Measurements from ENCODE around the gene EXD1. TPM values are rescaled to one million over a fixed set of nuclear protein-coding genes. Genes with fewer than 3 reads are reported as not detected.
A peak's percentile ranks its signal among the peaks of the same experiment; 100 is the strongest.
"Not testable (repeated sequence)": the region's sequence is repeated elsewhere in the genome, so short reads cannot be mapped to it uniquely, and the experiment has no call there.

The EXD1 gene
- total RNA-seq (under 1 TPM in 1 of 2 donors, not detected in 1; 0.40 TPM), polyA plus RNA-seq (ENCODE audit: insufficient read length in 2 of 2) (under 1 TPM in 1 of 2 donors, not detected in 1; 0.26 TPM)
- long read RNA-seq, donor 1, partial matches to known transcripts: 91 of 108 reads
- long read RNA-seq, donor 1, other reads (novel, unspliced or antisense): 17 of 108 reads
- long read RNA-seq, donor 2, partial matches to known transcripts: 0 of 18 reads
- long read RNA-seq, donor 2, other reads (novel, unspliced or antisense): 18 of 18 reads
- long read RNA-seq, donor 3, partial matches to known transcripts: 11 of 24 reads
- long read RNA-seq, donor 3, other reads (novel, unspliced or antisense): 13 of 24 reads
- long read RNA-seq, donor 4, partial matches to known transcripts: 114 of 123 reads
- long read RNA-seq, donor 4, other reads (novel, unspliced or antisense): 9 of 123 reads

DNA sequence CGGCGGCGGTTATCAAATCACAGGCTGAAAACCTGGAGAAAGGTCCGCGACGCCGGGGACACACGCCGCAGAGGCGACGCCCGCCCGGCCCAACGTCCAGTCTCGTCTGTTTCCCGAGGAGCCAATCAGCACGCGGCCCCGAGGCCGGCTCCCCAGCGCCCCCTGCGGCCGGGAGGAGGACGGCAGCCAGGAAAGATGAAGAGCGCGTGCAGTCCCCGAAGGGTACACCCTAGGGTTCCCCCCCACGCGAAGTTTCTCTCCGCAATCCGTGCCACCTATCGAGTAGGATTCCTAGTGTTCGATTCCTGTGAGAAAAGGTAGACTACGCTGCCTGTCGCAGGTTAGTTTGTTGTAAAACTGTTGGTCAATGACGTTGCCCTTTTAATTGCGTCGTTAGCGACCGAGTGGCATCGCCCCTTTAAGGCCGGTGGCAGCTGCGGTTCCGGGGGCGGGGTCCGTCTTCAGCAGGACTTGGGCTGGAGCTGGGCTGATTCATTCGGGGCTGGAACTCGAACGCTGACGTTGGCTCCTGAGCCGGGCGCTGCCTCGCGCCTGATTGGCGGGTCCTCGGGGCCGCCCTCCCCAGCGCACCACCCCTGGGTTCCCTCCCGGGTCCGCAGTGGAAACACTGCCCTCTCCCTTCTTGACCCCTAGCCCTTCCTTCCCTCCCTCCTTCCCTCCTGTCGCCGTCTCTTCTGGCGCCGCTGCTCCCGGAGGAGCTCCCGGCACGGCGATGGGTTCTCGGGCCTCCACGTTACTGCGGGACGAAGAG lies at the start of gene EXD1, which contains the start of gene CHP1:
EXD1 (minus strand) TSS at position 108 of the 772 bp plus-strand sequence. CDS start 4,182 bp downstream, outside the sequence.
CHP1 (plus strand) TSS at position 619 of the 772 bp plus-strand sequence; CDS start at position 734, 115 bp downstream.
- under 1% methylated on average over 69 of the region's 72 CpGs for WGBS (ENCODE audit: insufficient coverage)
- Histone ChIP-seq H3K27ac (ENCODE audit: low read depth, low read length) (peak within 1 kb of the TSS; percentile 96), H3K9me3 (ENCODE audit: control insufficient read depth, insufficient read depth, low read length) (no peaks in the 10 kb centered on the region), H3K4me1 (ENCODE audit: control insufficient read depth, insufficient read depth, low read length) (peaks cover 11% of the 10 kb centered on the region), H3K36me3 (ENCODE audit: control insufficient read depth, insufficient read depth, low read length) (peaks cover 2% of the 10 kb centered on the region), H3K4me3 (ENCODE audit: low read depth, low read length) (peak within 1 kb of the TSS; percentile 98), H3K27me3 (ENCODE audit: control insufficient read depth, insufficient read depth, low read length) (no peaks in the 10 kb centered on the region)
- DNase-seq (ENCODE audit: low read depth in 4 of 6, low spot score in 6 of 6): peak; percentile 86 to 99 (median 92)

DNA sequence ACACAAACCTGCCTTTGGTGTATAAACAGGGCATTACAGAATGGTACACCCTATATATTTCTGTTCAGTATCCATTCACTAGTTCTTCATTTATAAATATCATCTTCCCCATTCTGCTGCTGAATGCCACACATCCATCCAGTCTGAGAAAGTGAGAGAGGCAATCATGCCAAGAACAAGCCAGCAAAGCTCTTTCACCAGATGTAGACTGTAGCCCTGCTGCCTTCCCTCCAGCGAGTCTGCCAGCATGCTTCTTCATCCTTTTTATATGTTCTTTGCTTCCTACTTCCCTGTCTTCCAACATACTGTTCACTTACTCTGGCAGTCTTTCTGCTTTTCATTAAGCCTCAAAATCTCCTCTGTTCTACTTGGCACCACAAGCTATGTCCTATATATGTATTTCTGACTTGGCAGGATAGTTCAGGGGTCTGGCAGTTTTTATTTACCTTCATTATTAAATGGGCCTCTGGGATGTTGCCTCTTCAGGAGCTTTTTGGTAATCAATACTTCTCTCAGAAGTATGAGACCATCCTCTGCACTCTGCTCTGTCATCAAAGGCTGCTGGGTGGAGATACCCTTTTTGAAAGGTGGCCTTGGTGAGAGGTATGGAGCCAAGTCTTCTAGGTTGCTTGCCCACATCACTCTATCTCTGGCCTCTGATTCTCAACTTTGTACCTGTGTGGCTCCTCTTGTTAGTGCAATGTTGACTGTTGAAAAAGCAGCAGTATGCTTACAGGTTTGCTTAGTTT lies 49.2 kb upstream of the EXD1 start:
- no peak for DNase-seq (ENCODE audit: low read depth in 4 of 6, low spot score in 6 of 6)
- Histone ChIP-seq H3K27me3 (ENCODE audit: control insufficient read depth, insufficient read depth, low read length) (no peaks in the 10 kb centered on the region), H3K27ac (ENCODE audit: low read depth, low read length) (no peak overlapping the region), H3K36me3 (ENCODE audit: control insufficient read depth, insufficient read depth, low read length) (peaks cover 33% of the 10 kb centered on the region), H3K9me3 (ENCODE audit: control insufficient read depth, insufficient read depth, low read length) (no peaks in the 10 kb centered on the region), H3K4me3 (ENCODE audit: low read depth, low read length) (no peak overlapping the region), H3K4me1 (ENCODE audit: control insufficient read depth, insufficient read depth, low read length) (peaks cover 4% of the 10 kb centered on the region)
- 89% methylated on average over 1 of the region's 1 CpG for WGBS (ENCODE audit: insufficient coverage)

- Histone ChIP-seq H3K27ac (ENCODE audit: low read depth, low read length) (no peak overlapping the region), H3K4me1 (ENCODE audit: control insufficient read depth, insufficient read depth, low read length) (peaks cover 4% of the 10 kb centered on the region), H3K4me3 (ENCODE audit: low read depth, low read length) (no peak overlapping the region), H3K27me3 (ENCODE audit: control insufficient read depth, insufficient read depth, low read length) (no peaks in the 10 kb centered on the region), H3K9me3 (ENCODE audit: control insufficient read depth, insufficient read depth, low read length) (no peaks in the 10 kb centered on the region), H3K36me3 (ENCODE audit: control insufficient read depth, insufficient read depth, low read length) (peaks cover 36% of the 10 kb centered on the region)
- no peak for DNase-seq (ENCODE audit: low read depth in 4 of 6, low spot score in 6 of 6)
- WGBS (ENCODE audit: insufficient coverage): no CpG with 5 or more reads among the region's 3 CpGs
Measured at GRCh38 chr15:41278319-41278718, 47.8 kb upstream of the EXD1 start.

- Histone ChIP-seq H3K9me3 (ENCODE audit: control insufficient read depth, insufficient read depth, low read length) (no peaks in the 10 kb centered on the region), H3K4me1 (ENCODE audit: control insufficient read depth, insufficient read depth, low read length) (no peaks in the 10 kb centered on the region), H3K27me3 (ENCODE audit: control insufficient read depth, insufficient read depth, low read length) (no peaks in the 10 kb centered on the region), H3K27ac (ENCODE audit: low read depth, low read length) (no peak overlapping the region), H3K36me3 (ENCODE audit: control insufficient read depth, insufficient read depth, low read length) (peaks cover 48% of the 10 kb centered on the region), H3K4me3 (ENCODE audit: low read depth, low read length) (no peak overlapping the region)
- DNase-seq (ENCODE audit: low read depth in 4 of 6, low spot score in 6 of 6): no peak
Measured at GRCh38 chr15:41276831-41277230, 46.3 kb upstream of the EXD1 start.

- DNase-seq (ENCODE audit: low read depth in 4 of 6, low spot score in 6 of 6): no peak
- Histone ChIP-seq H3K9me3 (ENCODE audit: control insufficient read depth, insufficient read depth, low read length) (no peaks in the 10 kb centered on the region), H3K36me3 (ENCODE audit: control insufficient read depth, insufficient read depth, low read length) (peaks cover 33% of the 10 kb centered on the region), H3K4me1 (ENCODE audit: control insufficient read depth, insufficient read depth, low read length) (no peaks in the 10 kb centered on the region), H3K4me3 (ENCODE audit: low read depth, low read length) (no peak overlapping the region), H3K27ac (ENCODE audit: low read depth, low read length) (no peak overlapping the region), H3K27me3 (ENCODE audit: control insufficient read depth, insufficient read depth, low read length) (no peaks in the 10 kb centered on the region)
- WGBS (ENCODE audit: insufficient coverage): no CpG with 5 or more reads among the region's 2 CpGs
Measured at GRCh38 chr15:41269887-41270286, 39.3 kb upstream of the EXD1 start.

GRCh38 chr15:41263891-41264351 lies 33.4 kb upstream of the EXD1 start:
- peaks cover 26% of the 10 kb centered on the region for H3K36me3 ChIP-seq (ENCODE audit: control insufficient read depth, insufficient read depth, low read length)
- H3K27ac ChIP-seq (ENCODE audit: low read depth, low read length): no peak overlapping the region
- H3K9me3 ChIP-seq (ENCODE audit: control insufficient read depth, insufficient read depth, low read length): no peaks in the 10 kb centered on the region
- H3K27me3 ChIP-seq (ENCODE audit: control insufficient read depth, insufficient read depth, low read length): no peaks in the 10 kb centered on the region
- 82% methylated on average over 2 of the region's 6 CpGs for WGBS (ENCODE audit: insufficient coverage)
- no peaks in the 10 kb centered on the region for H3K4me1 ChIP-seq (ENCODE audit: control insufficient read depth, insufficient read depth, low read length)
- no peak overlapping the region for H3K4me3 ChIP-seq (ENCODE audit: low read depth, low read length)
- DNase-seq (ENCODE audit: low read depth in 4 of 6, low spot score in 6 of 6): no peak

DNA sequence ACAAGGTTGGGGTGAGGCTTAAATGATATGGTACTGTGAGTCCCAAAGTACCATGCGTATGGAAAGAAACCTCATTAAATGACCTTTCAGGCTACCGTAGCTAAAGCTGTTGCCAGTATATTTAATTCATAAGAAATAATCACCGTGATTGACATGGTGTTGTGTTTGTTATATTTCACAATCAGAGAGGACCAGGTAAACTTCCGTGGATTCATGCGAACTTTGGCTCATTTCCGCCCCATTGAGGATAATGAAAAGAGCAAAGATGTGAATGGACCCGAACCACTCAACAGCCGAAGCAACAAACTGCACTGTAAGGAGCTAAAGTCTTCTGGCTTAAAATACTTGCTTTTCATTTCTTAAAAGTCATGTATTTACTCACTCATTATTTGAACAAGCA lies 32.0 kb upstream of the EXD1 start:
- H3K27ac ChIP-seq (ENCODE audit: low read depth, low read length): no peak overlapping the region
- 100% methylated on average over 5 of the region's 8 CpGs for WGBS (ENCODE audit: insufficient coverage)
- DNase-seq (ENCODE audit: low read depth in 4 of 6, low spot score in 6 of 6): no peak
- H3K4me1 ChIP-seq (ENCODE audit: control insufficient read depth, insufficient read depth, low read length): no peaks in the 10 kb centered on the region
- H3K4me3 ChIP-seq (ENCODE audit: low read depth, low read length): no peak overlapping the region
- H3K9me3 ChIP-seq (ENCODE audit: control insufficient read depth, insufficient read depth, low read length): no peaks in the 10 kb centered on the region
- no peaks in the 10 kb centered on the region for H3K27me3 ChIP-seq (ENCODE audit: control insufficient read depth, insufficient read depth, low read length)
- H3K36me3 ChIP-seq (ENCODE audit: control insufficient read depth, insufficient read depth, low read length): peaks cover 27% of the 10 kb centered on the region

DNA sequence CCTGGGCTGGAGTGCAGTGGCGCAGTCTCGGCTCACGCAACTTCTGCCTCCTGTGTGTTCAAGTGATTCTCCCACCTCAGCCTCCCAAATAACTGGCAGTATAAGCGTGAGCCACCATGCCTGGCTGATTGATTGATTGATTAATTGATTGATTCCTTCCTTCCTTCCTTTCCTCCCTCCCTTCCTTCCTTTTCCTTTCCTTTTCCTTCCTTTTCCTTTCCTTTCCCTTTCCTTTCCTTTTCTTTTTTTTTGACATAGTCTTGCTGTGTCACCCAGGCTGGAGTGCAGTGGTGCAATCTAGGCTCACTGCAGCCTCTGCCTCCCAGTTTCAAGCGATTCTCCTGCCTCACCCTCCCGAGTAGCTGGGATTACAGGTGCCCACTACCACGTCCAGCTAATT lies 30.4 kb upstream of the EXD1 start:
- 94% methylated on average over 3 of the region's 7 CpGs for WGBS (ENCODE audit: insufficient coverage)
- not testable (repeated sequence) for H3K9me3 ChIP-seq (ENCODE audit: control insufficient read depth, insufficient read depth, low read length); H3K27ac ChIP-seq (ENCODE audit: low read depth, low read length); H3K4me1 ChIP-seq (ENCODE audit: control insufficient read depth, insufficient read depth, low read length); DNase-seq (ENCODE audit: low read depth in 4 of 6, low spot score in 6 of 6); H3K27me3 ChIP-seq (ENCODE audit: control insufficient read depth, insufficient read depth, low read length); H3K4me3 ChIP-seq (ENCODE audit: low read depth, low read length)
- H3K36me3 ChIP-seq (ENCODE audit: control insufficient read depth, insufficient read depth, low read length): peaks cover 26% of the 10 kb centered on the region

DNA sequence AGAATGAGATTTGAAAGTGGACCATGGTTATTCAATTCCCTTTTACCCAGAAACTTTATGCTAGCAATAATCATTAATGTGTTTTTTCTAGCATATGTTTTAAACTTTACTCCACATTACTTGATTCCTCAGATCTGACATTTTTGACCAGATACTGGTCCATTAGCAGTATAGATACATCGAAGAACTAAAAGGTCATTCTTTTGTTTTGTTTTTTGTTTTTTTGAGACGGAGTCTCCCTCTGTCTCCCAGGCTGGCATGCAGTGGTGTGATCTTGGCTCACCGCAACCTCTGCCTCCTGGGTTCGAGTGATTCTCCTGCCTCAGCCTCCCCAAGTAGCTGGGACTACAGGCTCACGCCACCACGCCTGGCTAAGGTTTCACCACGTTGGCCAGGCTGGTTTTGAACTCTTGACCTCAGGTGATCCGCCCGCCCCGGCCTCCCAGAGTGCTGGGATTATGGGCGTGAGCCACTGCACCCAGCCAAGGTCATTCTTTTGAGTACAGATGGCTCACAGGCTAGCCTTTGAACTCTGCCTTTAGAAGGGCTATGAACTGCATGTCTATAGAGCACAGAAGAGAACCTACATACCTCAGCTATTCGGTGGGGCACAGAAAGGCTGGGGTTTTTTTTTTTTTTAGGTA lies 29.1 kb upstream of the EXD1 start:
- H3K4me3 ChIP-seq (ENCODE audit: low read depth, low read length): no peak overlapping the region
- H3K9me3 ChIP-seq (ENCODE audit: control insufficient read depth, insufficient read depth, low read length): no peaks in the 10 kb centered on the region
- H3K27me3 ChIP-seq (ENCODE audit: control insufficient read depth, insufficient read depth, low read length): no peaks in the 10 kb centered on the region
- peaks cover 23% of the 10 kb centered on the region for H3K36me3 ChIP-seq (ENCODE audit: control insufficient read depth, insufficient read depth, low read length)
- WGBS (ENCODE audit: insufficient coverage): 92% methylated on average over 10 of the region's 12 CpGs
- DNase-seq (ENCODE audit: low read depth in 4 of 6, low spot score in 6 of 6): no peak
- no peaks in the 10 kb centered on the region for H3K4me1 ChIP-seq (ENCODE audit: control insufficient read depth, insufficient read depth, low read length)
- no peak overlapping the region for H3K27ac ChIP-seq (ENCODE audit: low read depth, low read length)
